ENCODE data around the gene LY6G6F. TPM values are rescaled to one million over a fixed set of nuclear protein-coding genes. Genes with fewer than 3 reads are reported as not detected.

Gene LY6G6F
- total RNA-seq, 1 donor from 2014 or later: not detected

DNA sequence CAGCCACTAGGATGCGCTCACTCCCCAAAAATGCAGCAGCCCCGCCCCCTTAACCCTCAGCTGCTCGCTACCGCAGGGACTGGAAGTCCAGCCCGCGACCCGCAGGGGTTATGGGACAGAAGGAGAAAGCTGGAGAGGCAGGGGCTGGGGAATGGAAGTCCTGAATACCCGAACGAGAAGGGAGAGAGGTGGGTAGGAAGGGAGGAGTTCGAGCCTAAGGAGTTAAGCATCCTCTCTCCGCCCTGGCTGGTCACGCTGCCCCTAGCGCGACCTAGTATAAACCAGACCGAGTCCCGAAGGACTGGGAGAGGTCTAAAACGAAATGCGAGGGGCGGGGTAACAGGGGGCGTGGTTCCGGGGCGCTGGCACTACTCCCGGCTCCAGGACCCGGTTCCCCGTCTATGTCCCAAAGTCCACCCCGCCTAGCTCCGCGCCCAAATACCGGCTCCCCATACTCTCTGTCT, 22.9 kb downstream of the LY6G6F start:
- Mint-ChIP-seq H3K36me3 (ENCODE audit: low read depth) (peaks cover 48% of the 10 kb centered on the region), H3K4me1 (peaks cover 64% of the 10 kb centered on the region), H3K27ac (peak overlapping the region; percentile 74), H3K4me3 (peak overlapping the region; percentile 97), H3K27me3 (no peaks in the 10 kb centered on the region), H3K9me3 (no peaks in the 10 kb centered on the region)
- DNase-seq: peak; percentile 93
- intact Hi-C loops (cut with micrococcal nuclease): loop anchor here (1.0 to 2.0 kb wide), 3 partner anchors 9 to 65 kb away; partner anchors contain the start of gene VARS1

DNA sequence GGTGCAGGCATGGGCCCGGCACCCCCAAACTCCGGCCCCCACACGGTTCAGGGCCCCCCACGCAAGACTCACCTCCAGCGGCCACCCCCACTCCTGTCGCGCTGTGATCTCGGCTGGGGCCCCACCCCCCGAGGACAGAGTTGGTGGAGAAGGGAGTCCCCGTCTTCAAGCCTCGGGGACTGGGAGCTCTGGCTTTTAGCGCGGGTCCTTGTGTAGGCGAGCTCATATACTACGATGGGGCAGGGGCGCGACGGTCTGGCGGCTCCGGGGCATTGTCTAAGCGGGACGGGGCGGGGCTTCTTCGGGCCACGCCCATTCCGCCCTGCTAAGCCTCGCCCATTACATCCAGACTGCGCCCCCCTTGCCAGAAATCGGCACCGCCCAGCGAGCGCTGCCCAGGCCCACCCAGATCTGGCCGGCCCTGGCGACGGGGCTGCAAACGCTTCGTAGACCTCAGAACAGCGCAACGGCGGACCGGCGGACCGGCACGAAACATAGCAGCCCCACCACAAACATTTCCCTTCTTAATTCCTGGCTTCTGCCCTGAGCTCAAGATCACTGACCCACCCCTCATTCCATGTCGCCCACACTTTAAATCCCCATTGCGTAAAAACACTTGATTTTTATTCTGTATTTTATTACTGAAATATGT, 23.4 kb downstream of the LY6G6F start:
- Mint-ChIP-seq H3K36me3 (ENCODE audit: low read depth) (peaks cover 54% of the 10 kb centered on the region), H3K27ac (peak overlapping the region; percentile 58)
- intact Hi-C loops (cut with micrococcal nuclease): loop anchor here (1.0 to 10.0 kb wide), 5 partner anchors 8 to 1585 kb away; partner anchors contain the start of genes HSD17B8, RING1, RXRB and SLC39A7

DNA sequence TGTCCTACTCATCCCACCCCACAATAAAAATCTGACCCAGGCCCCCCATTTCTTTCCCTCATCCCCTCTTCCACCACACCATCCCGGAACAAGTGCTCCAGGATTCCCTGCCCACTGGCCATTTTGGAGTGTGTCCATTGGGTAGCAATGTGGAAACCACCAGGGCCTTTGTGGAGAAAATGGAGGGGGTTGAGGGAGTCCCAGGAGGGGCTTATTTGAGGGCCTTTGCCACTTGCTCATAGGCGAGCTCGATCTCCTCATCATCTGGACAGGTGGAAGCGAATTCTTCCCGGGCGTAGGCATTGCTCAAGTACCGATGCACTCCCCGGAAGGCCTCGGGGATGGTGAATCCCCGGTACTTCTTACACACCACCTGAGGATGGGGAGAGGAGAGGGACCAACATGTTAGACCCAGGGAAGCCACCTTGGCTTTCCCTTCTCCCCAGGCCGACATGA, 24.0 kb downstream of the LY6G6F start:
- intact Hi-C loops (cut with micrococcal nuclease): loop anchor here (10.0 kb wide), 2 partner anchors 1474 to 1584 kb away; partner anchors contain the start of genes HSD17B8, RING1, RXRB and SLC39A7
- no peaks in the 10 kb centered on the region for H3K27me3 Mint-ChIP-seq
- peak overlapping the region; percentile 97 for H3K4me3 Mint-ChIP-seq
- H3K4me1 Mint-ChIP-seq: peaks cover 62% of the 10 kb centered on the region
- no peak overlapping the region for H3K27ac Mint-ChIP-seq
- DNase-seq: peak; percentile 61
- H3K36me3 Mint-ChIP-seq (ENCODE audit: low read depth): peaks cover 56% of the 10 kb centered on the region
- no peaks in the 10 kb centered on the region for H3K9me3 Mint-ChIP-seq

More for the DNA sequence above, 23.4 kb downstream of the LY6G6F start:
- Mint-ChIP-seq H3K9me3 (no peaks in the 10 kb centered on the region), H3K27me3 (no peaks in the 10 kb centered on the region), H3K4me3 (peak overlapping the region; percentile 97), H3K4me1 (peaks cover 64% of the 10 kb centered on the region)
- peak; percentile 92 for DNase-seq

DNA sequence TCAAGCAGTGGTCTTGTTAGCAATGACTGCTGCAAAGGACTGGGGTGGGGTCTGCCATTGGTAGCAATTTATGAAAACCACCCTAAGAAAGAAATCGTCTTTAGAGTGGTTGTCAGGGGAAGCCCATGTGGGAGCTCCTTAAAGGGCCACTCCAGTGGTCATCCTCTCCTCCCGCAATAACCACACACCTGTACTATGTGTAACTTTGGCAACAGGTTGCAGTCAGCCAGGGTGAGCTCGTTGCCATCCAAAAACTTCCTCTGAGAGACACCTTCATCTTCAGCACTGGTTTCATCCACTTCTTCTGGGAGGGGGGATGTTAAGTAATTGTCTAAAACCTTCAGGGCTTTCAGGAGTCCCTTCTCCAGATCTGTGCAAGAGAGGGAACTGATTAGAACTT, 25.4 kb downstream of the LY6G6F start:
- no peak for DNase-seq
- Mint-ChIP-seq H3K4me1 (peaks cover 53% of the 10 kb centered on the region), H3K27ac (no peak overlapping the region), H3K27me3 (no peaks in the 10 kb centered on the region), H3K9me3 (no peaks in the 10 kb centered on the region), H3K4me3 (no peak overlapping the region), H3K36me3 (ENCODE audit: low read depth) (peaks cover 56% of the 10 kb centered on the region)
- intact Hi-C loops (cut with micrococcal nuclease): loop anchor here (10.0 kb wide), 2 partner anchors 1473 to 1583 kb away; partner anchors contain the start of genes HSD17B8, RING1, RXRB and SLC39A7

DNA sequence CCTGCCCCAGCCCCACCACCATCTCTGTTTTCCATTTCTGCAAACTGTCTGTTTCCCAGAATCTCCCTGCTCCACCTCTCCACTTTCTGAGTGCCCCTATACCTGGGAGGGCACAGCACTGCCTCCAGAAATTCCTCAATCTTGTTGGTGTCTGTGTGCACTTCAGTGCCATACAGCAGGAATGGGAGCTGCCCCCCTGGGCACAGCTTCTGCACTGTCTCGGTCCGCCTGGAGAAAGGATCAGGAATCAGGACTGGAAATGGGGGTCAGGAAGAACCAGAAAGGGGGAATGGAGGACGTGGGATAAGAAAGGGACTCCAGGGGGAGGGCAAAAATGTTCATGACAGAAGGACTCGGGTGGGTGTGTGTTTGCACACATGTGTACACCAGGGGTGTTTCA, 27.1 kb downstream of the LY6G6F start:
- Mint-ChIP-seq H3K36me3 (ENCODE audit: low read depth) (peaks cover 48% of the 10 kb centered on the region), H3K27me3 (no peaks in the 10 kb centered on the region), H3K27ac (peak overlapping the region; percentile 59), H3K4me1 (peaks cover 57% of the 10 kb centered on the region), H3K4me3 (peak overlapping the region; percentile 98), H3K9me3 (no peaks in the 10 kb centered on the region)
- DNase-seq: no peak
- intact Hi-C loops (cut with micrococcal nuclease): loop anchor here (2.0 to 10.0 kb wide), 3 partner anchors 101 to 1581 kb away; partner anchors contain the start of genes HSD17B8, RING1, RXRB and SLC39A7

DNA sequence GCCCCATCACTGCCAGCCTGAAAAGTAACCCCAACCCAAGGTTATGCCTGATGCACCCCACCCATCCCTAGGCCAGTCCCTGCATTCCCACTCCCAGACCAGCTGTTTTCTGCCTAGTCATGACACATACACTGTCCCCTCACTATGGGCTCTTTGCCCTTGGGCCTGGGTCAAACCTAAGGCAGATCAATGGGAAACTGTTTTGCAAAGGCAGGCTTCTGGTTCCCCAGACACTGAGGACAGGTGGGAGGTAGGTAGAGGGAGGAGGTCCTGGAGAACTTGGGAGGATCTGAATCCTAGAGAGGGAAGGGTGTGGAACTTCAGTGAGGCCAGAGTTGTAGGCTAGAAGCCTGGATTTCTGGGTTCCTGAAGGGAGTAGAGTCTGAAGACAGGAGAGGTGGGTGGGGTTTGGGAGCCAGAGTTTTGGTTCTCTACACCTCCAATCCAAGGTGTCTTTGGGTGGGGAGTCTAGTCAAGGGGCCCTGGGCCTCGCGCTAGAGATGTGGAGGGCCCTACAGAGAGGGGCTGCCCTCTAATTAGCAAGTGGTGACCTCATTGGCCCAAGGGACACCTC, 27.7 kb downstream of the LY6G6F start:
- Mint-ChIP-seq H3K9me3 (no peaks in the 10 kb centered on the region), H3K27ac (peak overlapping the region; percentile 93), H3K4me1 (peaks cover 58% of the 10 kb centered on the region), H3K36me3 (ENCODE audit: low read depth) (peaks cover 48% of the 10 kb centered on the region), H3K27me3 (no peaks in the 10 kb centered on the region), H3K4me3 (peak overlapping the region; percentile 98)
- intact Hi-C loops (cut with micrococcal nuclease): loop anchor here (2.0 to 10.0 kb wide), 3 partner anchors 100 to 1580 kb away; partner anchors contain the start of genes HSD17B8, RING1, RXRB and SLC39A7
- DNase-seq: peak; percentile 60

DNA sequence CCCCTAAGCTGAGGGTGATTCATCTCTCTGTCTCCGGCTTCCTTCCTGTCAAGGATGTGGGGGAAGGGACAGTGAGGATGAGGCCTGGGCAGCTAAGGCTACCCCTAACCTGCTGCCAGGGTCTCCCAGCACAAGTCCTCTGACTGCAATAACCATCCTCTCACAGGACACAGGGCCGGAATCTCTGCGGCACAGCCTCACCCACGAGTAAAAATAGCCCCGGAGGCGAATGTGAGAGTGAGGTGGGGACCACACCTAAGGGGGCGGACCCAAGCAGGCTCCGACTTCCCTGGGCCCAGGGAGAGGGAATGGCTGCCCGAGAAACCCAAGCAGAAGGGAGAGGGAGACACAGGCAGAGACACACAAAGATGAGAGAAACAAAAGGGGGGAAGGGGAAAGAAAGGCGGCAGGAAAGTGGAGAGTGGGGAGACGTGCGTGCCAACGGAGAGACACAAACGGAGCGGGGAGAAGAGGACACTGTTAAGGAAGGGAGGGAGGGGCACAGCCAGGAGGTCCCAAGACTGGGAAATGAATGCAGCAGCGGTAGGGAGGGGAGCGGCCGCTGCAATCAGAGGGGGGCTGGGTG, 28.2 kb downstream of the LY6G6F start:
- peak; percentile 89 for DNase-seq
- no peaks in the 10 kb centered on the region for H3K27me3 Mint-ChIP-seq
- peak overlapping the region; percentile 93 for H3K27ac Mint-ChIP-seq
- no peaks in the 10 kb centered on the region for H3K9me3 Mint-ChIP-seq
- H3K36me3 Mint-ChIP-seq (ENCODE audit: low read depth): peaks cover 50% of the 10 kb centered on the region
- intact Hi-C loops (cut with micrococcal nuclease): loop anchor here (2.0 to 10.0 kb wide), 5 partner anchors 100 to 1580 kb away; partner anchors contain the start of genes ATP6V1G2, HSD17B8, LTB and NFKBIL1
- peak overlapping the region; percentile 98 for H3K4me3 Mint-ChIP-seq
- H3K4me1 Mint-ChIP-seq: peaks cover 61% of the 10 kb centered on the region

DNA sequence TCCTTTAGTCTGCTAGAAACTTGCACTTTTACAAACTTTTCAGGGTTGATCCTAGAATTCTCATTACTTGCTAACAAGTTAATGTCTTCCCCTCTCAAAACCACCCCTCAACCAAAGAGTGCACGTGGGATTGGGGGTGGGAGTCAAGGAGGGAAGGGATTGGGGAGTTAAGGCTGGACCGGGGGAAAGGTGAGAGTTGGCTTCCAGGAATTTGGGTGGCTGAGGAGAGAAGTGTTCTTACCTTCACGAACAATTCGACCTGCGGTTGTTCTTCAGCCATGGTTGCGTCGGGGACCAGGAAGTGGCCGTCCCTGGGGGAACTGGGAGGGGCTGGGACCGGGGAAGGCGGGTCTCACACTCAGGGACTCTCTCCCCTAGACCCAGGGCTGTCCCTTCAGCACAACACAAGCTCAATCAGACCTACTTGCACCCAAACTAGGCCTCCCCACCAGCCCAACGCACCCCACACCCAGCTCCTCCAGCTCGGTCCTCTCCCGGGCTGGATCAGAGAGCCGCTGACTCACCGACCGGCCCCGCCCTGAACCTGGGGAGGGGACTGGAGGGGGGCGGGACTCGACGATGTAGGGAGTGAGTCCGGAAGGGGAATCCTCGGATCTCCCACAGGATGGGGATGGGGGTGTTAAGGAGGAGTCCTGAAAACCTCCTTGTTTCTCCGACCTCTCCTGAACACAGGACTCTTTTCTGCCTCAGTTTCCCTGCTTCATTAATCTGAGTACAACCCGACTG, 29.5 kb downstream of the LY6G6F start, which contains the start of gene CLIC1:
Gene CLIC1, minus strand, starts transcription at position 510 of the 747 bp plus-strand sequence. Its CDS starts 230 bp downstream, at position 280.
- H3K27ac Mint-ChIP-seq: peak within 1 kb of the TSS; percentile 93
- H3K9me3 Mint-ChIP-seq: no peaks in the 10 kb centered on the region
- H3K4me1 Mint-ChIP-seq: peaks cover 64% of the 10 kb centered on the region
- peak; percentile 95 for DNase-seq
- peaks cover 51% of the 10 kb centered on the region for H3K36me3 Mint-ChIP-seq (ENCODE audit: low read depth)
- intact Hi-C loops (cut with micrococcal nuclease): loop anchor here (1.0 to 10.0 kb wide), 6 partner anchors 33 to 1579 kb away; partner anchors contain the start of genes ABHD16A, ATP6V1G2, GPANK1 and HSD17B8
- H3K4me3 Mint-ChIP-seq: peak within 1 kb of the TSS; percentile 98
- no peaks in the 10 kb centered on the region for H3K27me3 Mint-ChIP-seq

DNA sequence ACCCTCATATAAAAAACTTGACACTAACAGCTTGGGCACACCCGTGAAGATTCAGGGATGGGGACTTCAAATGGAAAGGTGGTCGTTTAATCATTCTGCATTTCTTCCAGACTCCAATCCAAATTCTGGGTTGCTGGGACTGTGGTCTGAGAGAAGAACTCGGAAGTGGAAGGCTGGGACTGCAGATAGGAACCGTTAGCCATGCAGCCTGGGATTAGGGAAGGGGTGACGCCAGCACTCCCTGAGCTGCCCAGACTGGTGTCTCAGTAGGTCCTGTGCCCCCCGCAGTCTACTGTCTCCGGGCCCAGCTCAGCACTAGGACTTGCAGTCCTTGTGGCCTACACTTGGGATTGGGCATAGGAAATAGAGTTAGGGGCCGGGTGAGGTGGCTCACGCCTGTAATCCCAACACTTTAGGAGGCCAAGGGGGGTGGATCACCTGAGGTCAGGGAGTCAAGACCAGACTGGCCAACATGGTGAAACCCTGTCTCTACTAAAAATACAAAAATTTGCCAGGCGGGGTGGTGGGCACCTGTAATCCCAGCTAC, 30.2 kb downstream of the LY6G6F start:
- H3K4me3 Mint-ChIP-seq: peak overlapping the region; percentile 98
- peaks cover 53% of the 10 kb centered on the region for H3K36me3 Mint-ChIP-seq (ENCODE audit: low read depth)
- no peaks in the 10 kb centered on the region for H3K9me3 Mint-ChIP-seq
- H3K4me1 Mint-ChIP-seq: peaks cover 68% of the 10 kb centered on the region
- H3K27me3 Mint-ChIP-seq: no peaks in the 10 kb centered on the region
- peak; percentile 70 for DNase-seq
- peak overlapping the region; percentile 93 for H3K27ac Mint-ChIP-seq
- intact Hi-C loops (cut with micrococcal nuclease): loop anchor here (1.0 to 10.0 kb wide), 6 partner anchors 34 to 1578 kb away; partner anchors contain the start of genes ABHD16A, ATP6V1G2, GPANK1 and HSD17B8

DNA sequence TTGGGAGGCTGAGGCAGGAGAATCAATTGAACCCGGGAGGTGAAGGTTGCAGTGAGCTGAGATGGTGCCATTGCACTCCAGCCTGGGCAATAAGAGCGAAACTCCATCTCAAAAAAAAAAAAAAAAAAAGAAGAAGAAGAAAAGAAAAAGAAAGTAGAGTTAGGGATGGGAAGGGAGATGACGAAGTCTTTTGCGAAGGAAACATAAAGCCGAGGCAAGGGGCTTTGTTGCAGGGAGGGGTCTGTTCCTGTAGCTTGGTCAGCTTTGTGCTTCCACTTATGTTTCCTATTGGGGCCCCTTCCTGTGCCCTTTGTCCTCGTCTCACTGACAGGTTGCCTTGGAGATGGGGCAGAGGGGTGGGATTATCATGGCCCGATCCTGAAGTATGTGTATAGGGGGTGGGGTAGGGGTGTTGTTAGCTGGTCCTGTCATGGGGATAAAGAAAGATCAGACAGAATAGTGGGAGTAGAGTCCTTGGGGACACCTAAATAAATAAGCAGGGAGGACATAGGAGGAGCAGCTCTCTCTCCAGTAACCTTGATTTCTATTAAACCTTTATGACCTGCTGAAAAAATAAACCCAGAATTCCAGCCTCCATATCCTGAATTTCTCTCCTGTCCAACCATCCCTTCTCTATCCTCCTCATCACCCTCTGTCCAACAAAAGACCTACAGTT, 30.8 kb downstream of the LY6G6F start:
- peaks cover 64% of the 10 kb centered on the region for H3K4me1 Mint-ChIP-seq
- H3K27ac Mint-ChIP-seq: peak overlapping the region; percentile 93
- intact Hi-C loops (cut with micrococcal nuclease): loop anchor here (2.0 to 10.0 kb wide), 5 partner anchors 73 to 1577 kb away; partner anchors contain the start of genes ATP6V1G2, GPANK1, HSD17B8 and LTB
- H3K27me3 Mint-ChIP-seq: no peaks in the 10 kb centered on the region
- peak overlapping the region; percentile 98 for H3K4me3 Mint-ChIP-seq
- no peaks in the 10 kb centered on the region for H3K9me3 Mint-ChIP-seq
- peak; percentile 80 for DNase-seq
- H3K36me3 Mint-ChIP-seq (ENCODE audit: low read depth): peaks cover 51% of the 10 kb centered on the region

DNA sequence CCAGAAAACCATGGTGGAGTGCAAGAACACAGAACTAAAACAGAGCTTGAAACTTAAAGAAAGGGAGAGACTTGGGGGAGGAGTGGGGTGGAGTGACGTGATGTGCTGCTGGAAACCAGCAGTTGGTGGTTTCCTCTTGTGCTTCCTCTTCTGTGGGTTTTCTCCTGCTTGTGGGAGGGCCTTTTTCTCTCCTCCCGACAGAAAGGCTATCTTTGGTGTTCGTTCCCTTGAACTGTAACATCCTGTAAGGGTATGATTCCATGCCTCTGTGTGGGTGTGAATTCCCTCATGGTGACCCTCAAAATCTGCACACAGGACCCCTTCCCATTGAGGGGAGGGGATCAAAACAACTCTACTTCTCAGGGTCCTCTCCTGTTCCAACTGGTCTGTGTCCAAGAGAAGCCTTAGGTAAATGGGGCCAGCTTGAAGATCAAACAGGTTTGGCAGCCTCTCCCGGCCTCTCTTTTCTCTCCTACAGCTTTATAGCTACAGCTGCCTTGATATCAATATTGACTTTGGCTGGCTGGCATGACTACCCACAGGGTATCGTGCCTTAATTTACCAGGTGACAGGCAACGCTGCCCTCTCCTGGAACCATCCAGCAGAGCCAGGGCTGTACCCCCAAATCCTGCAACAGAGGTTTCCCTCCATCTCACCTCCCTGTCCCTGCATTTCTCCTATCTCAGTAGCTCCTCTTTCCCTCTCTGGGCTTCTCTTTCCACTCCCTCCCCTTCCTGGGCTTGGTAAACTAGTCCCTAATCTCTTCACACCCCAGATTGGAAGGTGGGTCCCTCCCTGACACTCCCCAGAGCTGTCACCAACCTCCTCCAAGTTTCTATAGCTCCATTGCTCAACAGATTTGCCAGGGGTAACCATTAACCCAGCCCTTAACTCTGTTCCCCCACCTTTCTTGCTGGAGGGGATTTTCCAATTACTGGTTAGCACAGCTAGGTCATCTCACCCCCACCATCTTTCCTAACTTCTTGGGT, 31.6 kb downstream of the LY6G6F start:
- Mint-ChIP-seq H3K4me3 (peak overlapping the region; percentile 98), H3K9me3 (no peaks in the 10 kb centered on the region), H3K27me3 (no peaks in the 10 kb centered on the region), H3K36me3 (ENCODE audit: low read depth) (peaks cover 56% of the 10 kb centered on the region), H3K4me1 (peaks cover 65% of the 10 kb centered on the region), H3K27ac (peak overlapping the region; percentile 93)
- intact Hi-C loops (cut with micrococcal nuclease): loop anchor here (1.0 to 10.0 kb wide), 9 partner anchors 9 to 1577 kb away; partner anchors contain the start of genes ATP6V1G2, DDAH2, GPANK1 and HSD17B8
- DNase-seq: peak; percentile 92
